ENCODE data around the gene XPO5. TPM values are rescaled to one million over a fixed set of nuclear protein-coding genes. Genes with fewer than 3 reads are reported as not detected.

The XPO5 gene
- total and polyA plus RNA-seq, 2 experiments from 2014 or later, result 18.8 to 27.6 TPM

GRCh38 chr6:43616725-43617472, 41.1 kb upstream of the XPO5 start:
- no peak overlapping the region for H3K4me2 ChIP-seq (ENCODE audit: unreplicated experiment)
- H3F3A ChIP-seq (ENCODE audit: insufficient read depth), result peaks cover 44% of the 10 kb centered on the region
- H3K79me2 ChIP-seq (ENCODE audit: insufficient read depth), result no peaks in the 10 kb centered on the region
- no peaks in the 10 kb centered on the region for H4K20me1 ChIP-seq (ENCODE audit: insufficient read depth)
- H3K4me3 ChIP-seq, result no peak overlapping the region
- H3K4me1 ChIP-seq (ENCODE audit: insufficient read depth), result peaks cover 10% of the 10 kb centered on the region
- DNase-seq, result no peak
- no peaks in the 10 kb centered on the region for H3K9me2 ChIP-seq (ENCODE audit: insufficient read depth)
- H3K9me3 ChIP-seq (ENCODE audit: low read depth), result no peaks in the 10 kb centered on the region
- H3K27me3 ChIP-seq (replicated peaks; ENCODE audit: insufficient read depth), result no peaks in the 10 kb centered on the region
- TF ChIP-seq EZH2 (IDR thresholded peaks at IDR 0.05; ENCODE audit: insufficient read depth, poor library complexity, severe bottlenecking), result no peak
- no peak for TF ChIP-seq EZH2phosphoT487 (IDR thresholded peaks at IDR 0.05; ENCODE audit: insufficient read depth, low read depth)
- in situ Hi-C loops (cut with MboI), result no loop called here
- H2AFZ ChIP-seq, result no peak overlapping the region
- no peak overlapping the region for H3K27ac ChIP-seq
- no peak overlapping the region for H3K9ac ChIP-seq
- 96 to 99% methylated on average over 9 of the region's 9 CpGs for WGBS, 2 experiments (ENCODE audit: low coverage in 1 of 2, low lambda C conversion rate in 2 of 2, missing lambda C conversion rate in 2 of 2)
- H3K36me3 ChIP-seq (ENCODE audit: low read depth), result peaks cover 44% of the 10 kb centered on the region

- Histone ChIP-seq H3K4me1 (ENCODE audit: insufficient read depth) (peaks cover 10% of the 10 kb centered on the region), H3K9me2 (ENCODE audit: insufficient read depth) (no peaks in the 10 kb centered on the region), H3K36me3 (ENCODE audit: low read depth) (peaks cover 50% of the 10 kb centered on the region), H3F3A (ENCODE audit: insufficient read depth) (peaks cover 51% of the 10 kb centered on the region), H3K9me3 (ENCODE audit: low read depth) (no peaks in the 10 kb centered on the region), H3K9ac (no peak overlapping the region), H3K4me3 (no peak overlapping the region), H3K79me2 (ENCODE audit: insufficient read depth) (no peaks in the 10 kb centered on the region; the same call in 1 of the 2 replicates), H3K27ac (no peak overlapping the region), H3K27me3 (replicated peaks; ENCODE audit: insufficient read depth) (no peaks in the 10 kb centered on the region), H2AFZ (no peak overlapping the region), H4K20me1 (ENCODE audit: insufficient read depth) (no peaks in the 10 kb centered on the region), H3K4me2 (ENCODE audit: unreplicated experiment) (no peak overlapping the region)
- DNase-seq, result no peak
- 92% methylated on average over 3 of the region's 3 CpGs for WGBS, 2 experiments (ENCODE audit: low coverage in 1 of 2, low lambda C conversion rate in 2 of 2, missing lambda C conversion rate in 2 of 2)
- in situ Hi-C loops (cut with MboI), result no loop called here
- TF ChIP-seq EZH2phosphoT487 (IDR thresholded peaks at IDR 0.05; ENCODE audit: insufficient read depth, low read depth) (no peak), EZH2 (IDR thresholded peaks at IDR 0.05; ENCODE audit: insufficient read depth, poor library complexity, severe bottlenecking) (no peak)
Measured at GRCh38 chr6:43614396-43614730, 38.5 kb upstream of the XPO5 start.

- H4K20me1 ChIP-seq (ENCODE audit: insufficient read depth), result no peaks in the 10 kb centered on the region
- H3K4me2 ChIP-seq (ENCODE audit: unreplicated experiment), result no peak overlapping the region
- no peak overlapping the region for H3K9ac ChIP-seq
- H2AFZ ChIP-seq, result no peak overlapping the region
- H3K79me2 ChIP-seq (ENCODE audit: insufficient read depth), result no peaks in the 10 kb centered on the region; the same call in 1 of the 2 replicates
- peaks cover 10% of the 10 kb centered on the region for H3K4me1 ChIP-seq (ENCODE audit: insufficient read depth)
- H3K4me3 ChIP-seq, result no peak overlapping the region
- in situ Hi-C loops (cut with MboI), result no loop called here
- TF ChIP-seq EZH2phosphoT487 (IDR thresholded peaks at IDR 0.05; ENCODE audit: insufficient read depth, low read depth) (no peak), EZH2 (IDR thresholded peaks at IDR 0.05; ENCODE audit: insufficient read depth, poor library complexity, severe bottlenecking) (no peak)
- H3K9me3 ChIP-seq (ENCODE audit: low read depth), result no peaks in the 10 kb centered on the region
- DNase-seq, result no peak
- WGBS, 2 experiments (ENCODE audit: low coverage in 1 of 2, low lambda C conversion rate in 2 of 2, missing lambda C conversion rate in 2 of 2), result 88 to 91% methylated on average over 6 of the region's 6 CpGs
- H3K36me3 ChIP-seq (ENCODE audit: low read depth), result peaks cover 48% of the 10 kb centered on the region
- no peak overlapping the region for H3K27ac ChIP-seq
- H3K9me2 ChIP-seq (ENCODE audit: insufficient read depth), result no peaks in the 10 kb centered on the region
- peaks cover 51% of the 10 kb centered on the region for H3F3A ChIP-seq (ENCODE audit: insufficient read depth)
- no peaks in the 10 kb centered on the region for H3K27me3 ChIP-seq (replicated peaks; ENCODE audit: insufficient read depth)
Measured at GRCh38 chr6:43613721-43614395, 38.0 kb upstream of the XPO5 start.

- Histone ChIP-seq H4K20me1 (ENCODE audit: insufficient read depth) (no peaks in the 10 kb centered on the region), H3K27me3 (replicated peaks; ENCODE audit: insufficient read depth) (no peaks in the 10 kb centered on the region), H3K36me3 (ENCODE audit: low read depth) (peaks cover 58% of the 10 kb centered on the region), H3K4me1 (ENCODE audit: insufficient read depth) (peaks cover 10% of the 10 kb centered on the region), H3K9me2 (ENCODE audit: insufficient read depth) (no peaks in the 10 kb centered on the region), H3K4me2 (ENCODE audit: unreplicated experiment) (no peak overlapping the region), H3F3A (ENCODE audit: insufficient read depth) (peaks cover 61% of the 10 kb centered on the region), H3K27ac (no peak overlapping the region), H3K79me2 (ENCODE audit: insufficient read depth) (no peaks in the 10 kb centered on the region; the same call in 1 of the 2 replicates), H3K9ac (no peak overlapping the region), H2AFZ (no peak overlapping the region), H3K9me3 (ENCODE audit: low read depth) (no peaks in the 10 kb centered on the region), H3K4me3 (no peak overlapping the region)
- 89 to 94% methylated on average over 5 of the region's 5 CpGs for WGBS, 2 experiments (ENCODE audit: low coverage in 1 of 2, low lambda C conversion rate in 2 of 2, missing lambda C conversion rate in 2 of 2)
- peak; percentile 46 for DNase-seq
- in situ Hi-C loops (cut with MboI), result no loop called here
- TF ChIP-seq EZH2 (IDR thresholded peaks at IDR 0.05; ENCODE audit: insufficient read depth, poor library complexity, severe bottlenecking), result no peak
- TF ChIP-seq EZH2phosphoT487 (IDR thresholded peaks at IDR 0.05; ENCODE audit: insufficient read depth, low read depth), result no peak
Measured at GRCh38 chr6:43610431-43610830, 34.6 kb upstream of the XPO5 start.

All from GM23248 (cell line).